Osteocyte (in vitro differentiated cells): Measurements from ENCODE around the gene GDAP2. TPM values are rescaled to one million over a fixed set of nuclear protein-coding genes. Genes with fewer than 3 reads are reported as not detected.

Experiments
- DNase-seq: peaks from one replicate; pipeline ENCODE4 v3.0.0; 2021; ENCODE audit warnings: mixed read lengths; ENCODE audit not compliant: unreplicated experiment; ENCODE audit errors: extremely low spot score
- H3K27ac Mint-ChIP-seq: one replicate; pipeline ENCODE4 v1.8.0; 2021; ENCODE audit warnings: mild to moderate bottlenecking, mixed read lengths; ENCODE audit not compliant: unreplicated experiment
- H3K27me3 Mint-ChIP-seq: one replicate; pipeline ENCODE4 v1.8.0; 2021; ENCODE audit warnings: mixed read lengths; ENCODE audit not compliant: unreplicated experiment
- H3K36me3 Mint-ChIP-seq: one replicate; pipeline ENCODE4 v1.8.0; 2021; ENCODE audit warnings: mixed read lengths; ENCODE audit not compliant: unreplicated experiment
- H3K4me1 Mint-ChIP-seq: one replicate; pipeline ENCODE4 v1.8.0; 2021; ENCODE audit warnings: mixed read lengths; ENCODE audit not compliant: unreplicated experiment
- H3K4me3 Mint-ChIP-seq: one replicate; pipeline ENCODE4 v1.8.0; 2021; ENCODE audit warnings: mild to moderate bottlenecking, moderate library complexity, mixed read lengths; ENCODE audit not compliant: unreplicated experiment
- H3K9me3 Mint-ChIP-seq: one replicate; pipeline ENCODE4 v1.8.0; 2021; ENCODE audit warnings: mixed read lengths; ENCODE audit not compliant: unreplicated experiment
- CTCF ChIP-seq: fragments of 200-600 bp; sonication (generic); IDR thresholded peaks from 2 replicates; pipeline ENCODE4 v1.5.0; 2021; ENCODE audit warnings: antibody characterized with exemption, mild to moderate bottlenecking, moderate library complexity
- total RNA-seq: library from RNA; stranded (reverse); gene quantifications from 2 replicates; pipeline ENCODE4 v1.2.1, GENCODE V29; 2021

The GDAP2 gene
- total RNA-seq, 1 donor from 2014 or later: 22.9 TPM

GRCh38 chr1:117894078-117894477 is 35.3 kb downstream of the GDAP2 start:
- no peak for DNase-seq
- Mint-ChIP-seq H3K27me3 (no peaks in the 10 kb centered on the region), H3K36me3 (peaks cover 6% of the 10 kb centered on the region), H3K4me1 (no peaks in the 10 kb centered on the region), H3K9me3 (no peaks in the 10 kb centered on the region), H3K27ac (no peak overlapping the region), H3K4me3 (no peak overlapping the region)
- no peak for TF ChIP-seq CTCF

GRCh38 chr1:117892512-117892911 is 36.9 kb downstream of the GDAP2 start:
- no peak for TF ChIP-seq CTCF
- no peaks in the 10 kb centered on the region for H3K27me3 Mint-ChIP-seq

GRCh38 chr1:117890452-117890851 is 39.0 kb downstream of the GDAP2 start:
- no peaks in the 10 kb centered on the region for H3K27me3 Mint-ChIP-seq
- no peak overlapping the region for H3K4me3 Mint-ChIP-seq
- peaks cover 3% of the 10 kb centered on the region for H3K36me3 Mint-ChIP-seq
- H3K27ac Mint-ChIP-seq: no peak overlapping the region
- DNase-seq: no peak
- TF ChIP-seq CTCF: no peak
- no peaks in the 10 kb centered on the region for H3K9me3 Mint-ChIP-seq
- peaks cover 4% of the 10 kb centered on the region for H3K4me1 Mint-ChIP-seq

More at GRCh38 chr1:117892512-117892911, 36.9 kb downstream of the GDAP2 start:
- no peak for DNase-seq
- H3K4me3 Mint-ChIP-seq: no peak overlapping the region
- H3K27ac Mint-ChIP-seq: no peak overlapping the region
- no peaks in the 10 kb centered on the region for H3K4me1 Mint-ChIP-seq
- H3K36me3 Mint-ChIP-seq: peaks cover 6% of the 10 kb centered on the region
- H3K9me3 Mint-ChIP-seq: no peaks in the 10 kb centered on the region

- TF ChIP-seq CTCF: no peak
- no peaks in the 10 kb centered on the region for H3K9me3 Mint-ChIP-seq
- H3K27ac Mint-ChIP-seq: no peak overlapping the region
- DNase-seq: no peak
- peaks cover 4% of the 10 kb centered on the region for H3K4me1 Mint-ChIP-seq
- no peaks in the 10 kb centered on the region for H3K27me3 Mint-ChIP-seq
- peaks cover 11% of the 10 kb centered on the region for H3K36me3 Mint-ChIP-seq
- H3K4me3 Mint-ChIP-seq: no peak overlapping the region
Observed at GRCh38 chr1:117886101-117886795, 43.2 kb downstream of the GDAP2 start.

- Mint-ChIP-seq H3K27me3 (no peaks in the 10 kb centered on the region), H3K4me1 (peaks cover 4% of the 10 kb centered on the region), H3K36me3 (peaks cover 19% of the 10 kb centered on the region), H3K27ac (no peak overlapping the region), H3K4me3 (no peak overlapping the region), H3K9me3 (no peaks in the 10 kb centered on the region)
- no peak for DNase-seq
- TF ChIP-seq CTCF: no peak
Observed at GRCh38 chr1:117883616-117884015, 45.8 kb downstream of the GDAP2 start.
